GM18870 (cell line): ENCODE data around the gene CHORDC1.
"Not testable (repeated sequence)": the region's sequence is repeated elsewhere in the genome, so short reads cannot be mapped to it uniquely, and the experiment has no call there.

Experiments
- ATAC-seq: cut with Tn5 transposase; IDR thresholded peaks from one replicate; pipeline ENCODE4 v1.9.1; 2021; ENCODE audit warnings: moderate library complexity; ENCODE audit not compliant: unreplicated experiment

Gene CHORDC1

DNA sequence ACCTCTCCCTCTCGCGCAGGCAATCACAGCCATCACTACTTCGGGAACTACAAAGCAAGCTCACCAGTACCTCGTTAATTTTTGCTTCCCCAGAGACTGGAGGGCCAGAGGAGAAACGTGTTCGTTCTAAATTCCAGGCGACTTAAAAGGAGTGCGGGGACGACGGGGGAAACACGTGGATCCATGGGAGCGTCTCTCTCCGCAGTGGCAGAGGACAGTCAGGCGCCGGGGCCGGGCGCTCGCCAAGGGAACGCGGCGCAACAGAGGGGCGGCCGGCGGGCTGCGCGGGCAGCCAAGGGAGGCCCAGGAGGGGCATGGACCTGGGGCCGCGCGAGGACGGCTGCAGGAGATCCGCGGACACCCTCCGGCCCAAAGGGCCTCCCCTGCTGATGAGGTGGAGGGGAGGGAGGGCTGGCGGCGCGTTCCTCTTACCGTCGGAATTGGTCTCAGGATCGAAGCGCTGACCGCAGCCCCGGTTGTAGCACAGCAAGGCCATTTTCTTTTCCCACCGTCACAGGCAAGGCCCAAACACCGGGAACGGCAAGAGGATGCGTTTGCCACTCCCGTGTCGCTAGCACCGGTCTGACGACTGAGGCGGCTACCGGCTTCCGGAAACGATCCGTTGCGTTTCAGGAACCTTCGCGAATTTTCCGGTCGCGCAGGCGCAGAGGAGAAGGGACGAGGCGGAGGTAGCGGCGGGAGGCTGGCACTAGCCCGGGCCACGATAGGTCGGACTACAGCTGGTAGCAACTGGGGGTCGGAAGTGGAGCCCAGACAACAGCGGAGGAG, at the start of gene CHORDC1:
CHORDC1 (minus strand) TSS at position 591 of the 789 bp plus-strand sequence; CDS start at position 496, 95 bp downstream.
- peak; percentile 82 for ATAC-seq

DNA sequence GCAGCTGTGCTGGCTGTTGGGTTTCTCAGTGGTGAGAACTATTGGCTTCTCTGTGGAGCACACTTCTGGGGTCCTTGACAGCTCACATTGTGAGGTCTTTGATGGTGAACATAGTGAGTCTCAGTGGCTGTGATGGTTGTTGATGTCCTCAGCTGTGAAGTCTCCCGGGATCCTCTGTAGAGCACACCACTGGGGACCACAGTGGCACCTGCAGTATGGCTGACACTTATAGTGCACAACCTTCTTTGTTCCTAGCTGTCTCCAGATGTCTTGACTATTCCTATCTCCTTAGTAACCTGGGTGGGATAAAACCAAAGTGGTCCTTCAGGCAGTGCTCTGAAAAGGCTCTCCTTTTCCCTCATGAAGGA, 34.3 kb upstream of the CHORDC1 start:
- ATAC-seq: no peak

- ATAC-seq: no peak
Measured at GRCh38 chr11:90256404-90257157, 33.7 kb upstream of the CHORDC1 start.

DNA sequence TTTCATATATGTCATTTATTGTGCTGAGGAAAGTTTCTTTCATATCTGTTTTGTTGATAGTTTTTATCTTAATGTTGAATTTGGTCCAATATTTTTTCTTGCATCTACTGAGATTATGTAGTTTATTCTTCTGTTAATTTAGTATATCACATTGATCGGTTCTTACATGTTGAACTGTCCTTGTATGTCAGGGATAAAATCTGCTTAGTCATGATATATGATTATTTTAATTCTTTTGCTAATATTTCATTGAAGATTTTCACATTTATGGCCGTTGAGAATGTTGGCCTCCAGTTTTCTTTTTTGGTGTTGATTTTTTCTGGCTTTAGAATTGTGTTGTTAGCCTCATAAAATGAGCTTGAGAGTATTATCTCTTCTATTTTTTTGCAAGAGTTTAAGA, 31.2 kb upstream of the CHORDC1 start:
- ATAC-seq: no peak

- ATAC-seq: no peak
Measured at GRCh38 chr11:90252053-90252452, 29.2 kb upstream of the CHORDC1 start.

- no peak for ATAC-seq
Measured at GRCh38 chr11:90251599-90251998, 28.8 kb upstream of the CHORDC1 start.

- no peak for ATAC-seq
Measured at GRCh38 chr11:90250970-90251369, 28.1 kb upstream of the CHORDC1 start.

DNA sequence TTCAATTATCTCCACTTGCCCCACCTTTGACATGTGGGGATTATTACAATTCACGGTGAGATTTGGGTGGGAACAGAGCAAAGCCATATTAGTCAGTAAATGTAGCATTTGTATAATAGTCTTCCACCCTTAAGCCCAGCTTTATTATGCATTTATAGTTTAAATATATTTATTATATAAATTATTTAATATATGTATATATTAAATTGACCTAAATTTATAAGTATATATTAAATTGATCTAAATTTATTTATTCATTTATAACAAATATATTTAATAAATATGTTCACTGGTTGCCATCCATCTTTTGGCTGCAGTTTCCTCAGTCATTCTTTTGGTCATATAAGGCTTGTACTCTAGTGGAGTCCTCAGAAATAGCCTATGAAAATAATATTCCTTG, 23.6 kb upstream of the CHORDC1 start:
- no peak for ATAC-seq

- ATAC-seq: no peak
Measured at GRCh38 chr11:90243534-90243933, 20.7 kb upstream of the CHORDC1 start.

DNA sequence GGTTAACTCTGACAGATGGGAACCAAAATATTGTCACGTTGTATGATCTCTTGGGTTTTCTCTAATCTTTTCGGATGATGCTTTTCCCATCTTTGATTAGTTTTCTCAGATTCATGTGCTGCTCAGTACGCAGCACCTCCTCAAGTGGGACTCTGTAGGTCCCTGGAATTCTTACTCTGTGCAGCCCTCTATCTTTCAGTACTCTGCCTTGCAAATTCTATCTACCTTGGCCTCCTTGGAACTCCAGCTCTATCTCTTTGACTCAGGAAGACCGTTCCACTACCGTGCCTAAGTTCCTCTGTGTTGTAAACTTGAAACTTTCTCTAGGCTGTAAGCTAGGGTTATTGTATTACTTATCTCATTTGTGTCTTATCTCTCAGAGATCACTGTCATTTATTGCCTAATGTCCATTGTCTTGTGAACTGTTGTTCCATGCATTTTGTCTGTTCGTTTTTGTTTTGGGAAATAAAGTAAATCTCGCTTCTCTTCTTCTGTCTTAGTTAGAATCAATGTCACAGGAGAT, 20.1 kb upstream of the CHORDC1 start:
- no peak for ATAC-seq

GRCh38 chr11:90241414-90241813, 18.6 kb upstream of the CHORDC1 start:
- no peak for ATAC-seq

DNA sequence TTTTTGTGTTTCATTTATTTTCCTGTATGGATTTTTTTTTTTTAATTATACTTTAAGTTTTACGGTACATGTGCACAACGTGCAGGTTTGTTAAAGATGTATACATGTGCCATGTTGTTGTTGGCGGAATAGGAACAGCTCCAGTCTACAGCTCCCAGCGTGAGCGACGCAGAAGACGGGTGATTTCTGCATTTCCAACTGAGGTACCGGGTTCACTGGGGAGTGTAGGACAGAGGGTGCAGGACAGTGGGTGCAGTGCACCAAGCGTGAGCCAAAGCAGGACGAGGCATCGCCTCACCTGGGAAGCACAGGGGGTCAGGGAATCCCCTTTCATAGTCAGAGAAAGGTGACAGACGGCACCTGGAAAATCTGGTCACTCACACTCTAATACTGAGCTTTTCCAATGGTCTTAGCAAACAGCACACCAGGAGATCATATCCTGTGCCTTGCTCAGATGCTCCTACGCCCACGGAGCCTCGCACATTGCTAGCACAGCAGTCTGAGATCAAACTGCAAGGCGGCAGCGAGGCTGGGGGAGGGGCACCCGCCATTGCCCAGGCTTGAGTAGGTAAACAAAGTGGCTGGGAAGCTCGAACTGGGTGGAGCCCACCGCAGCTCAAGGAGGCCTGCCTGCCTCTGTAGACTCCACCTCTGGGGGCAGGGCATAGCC, 17.3 kb upstream of the CHORDC1 start:
- not testable (repeated sequence) for ATAC-seq

- no peak for ATAC-seq
Measured at GRCh38 chr11:90237004-90237403, 14.2 kb upstream of the CHORDC1 start.

GRCh38 chr11:90235526-90235925, 12.7 kb upstream of the CHORDC1 start:
- ATAC-seq: no peak

GRCh38 chr11:90234977-90235376, 12.1 kb upstream of the CHORDC1 start:
- no peak for ATAC-seq

DNA sequence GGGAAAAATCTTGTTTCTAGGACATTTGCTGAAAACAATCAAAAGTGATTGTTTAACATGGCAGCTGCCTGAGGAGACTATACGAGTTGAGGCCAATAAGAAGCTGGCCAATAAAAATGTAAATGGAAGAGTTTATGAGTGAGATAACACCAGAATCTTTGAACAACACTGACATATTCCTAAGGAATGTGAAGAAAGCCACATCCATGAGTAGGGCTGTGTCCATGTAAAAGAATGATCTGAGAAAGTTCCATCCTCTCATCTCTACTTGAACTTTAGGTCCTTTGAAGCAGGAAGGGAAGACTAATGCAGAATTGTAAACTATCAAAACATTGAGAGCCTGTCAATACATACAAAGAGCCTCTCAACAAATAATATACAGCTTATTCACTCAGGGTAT, 6.9 kb upstream of the CHORDC1 start:
- ATAC-seq: no peak

GRCh38 chr11:90228056-90228455, 5.2 kb upstream of the CHORDC1 start:
- no peak for ATAC-seq

DNA sequence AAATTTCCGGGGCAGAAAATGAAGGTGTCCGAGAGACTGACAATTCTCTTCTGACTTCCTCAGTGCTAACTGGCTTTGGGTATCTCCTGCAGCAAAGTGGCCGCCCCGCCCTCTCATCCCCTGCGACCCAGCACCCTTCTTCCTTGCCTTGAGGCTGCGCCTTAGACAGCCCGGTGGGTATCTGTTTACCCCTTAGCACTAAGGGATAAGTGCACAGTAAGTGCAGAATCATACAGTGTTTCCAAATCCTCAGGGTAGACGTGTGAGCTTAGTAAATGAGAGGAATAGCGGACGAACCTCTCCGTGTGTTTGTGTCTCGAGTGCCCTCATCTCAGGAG, 368 bp upstream of the CHORDC1 start:
- peak; percentile 53 for ATAC-seq

GRCh38 chr11:90221803-90222458, 918 bp downstream of the CHORDC1 start:
- peak; percentile 17 for ATAC-seq

DNA sequence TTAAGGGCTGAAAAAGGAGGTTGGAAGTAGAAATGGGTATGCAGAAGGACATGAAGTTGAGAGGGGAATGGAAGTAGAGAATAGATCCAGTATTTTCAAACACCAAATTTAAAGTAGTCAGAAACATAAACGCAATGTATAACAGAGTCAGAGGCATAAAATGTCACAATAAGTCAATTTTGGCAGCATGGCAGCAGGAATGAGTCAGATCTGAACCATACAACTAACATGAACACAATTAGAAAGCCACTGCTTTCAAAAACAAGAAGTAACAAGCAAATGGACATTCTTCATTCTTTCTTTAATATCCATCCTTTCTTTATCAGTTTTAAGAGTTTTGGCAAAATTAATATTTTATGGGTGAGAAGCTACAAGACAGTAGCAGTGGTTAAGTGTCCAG, 2.5 kb downstream of the CHORDC1 start:
- ATAC-seq: no peak

DNA sequence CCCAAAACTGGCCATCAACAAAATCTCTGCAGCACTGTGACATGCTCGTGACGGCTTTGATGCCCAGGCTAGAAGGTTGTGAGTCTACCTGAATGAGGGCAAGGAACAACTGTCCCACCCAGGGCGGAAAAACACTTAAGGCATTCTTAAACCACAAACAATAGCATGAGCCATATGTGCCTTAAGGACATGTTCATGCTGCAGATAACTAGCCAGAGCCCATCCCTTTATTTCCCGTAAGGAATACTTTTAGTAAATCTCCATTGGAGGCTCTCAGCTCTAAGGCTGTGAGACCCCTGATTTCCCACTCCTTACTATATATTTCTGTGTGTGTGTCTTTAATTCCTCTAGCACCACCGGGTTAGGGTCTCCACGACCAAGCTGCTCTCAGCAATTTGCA, 3.4 kb downstream of the CHORDC1 start:
- ATAC-seq: no peak
